Measurements from ENCODE around the gene RBP5. TPM values are rescaled to one million over a fixed set of nuclear protein-coding genes. Genes with fewer than 3 reads are reported as not detected.

The RBP5 gene
- total RNA-seq, 1 donor: under 0.01 TPM

DNA sequence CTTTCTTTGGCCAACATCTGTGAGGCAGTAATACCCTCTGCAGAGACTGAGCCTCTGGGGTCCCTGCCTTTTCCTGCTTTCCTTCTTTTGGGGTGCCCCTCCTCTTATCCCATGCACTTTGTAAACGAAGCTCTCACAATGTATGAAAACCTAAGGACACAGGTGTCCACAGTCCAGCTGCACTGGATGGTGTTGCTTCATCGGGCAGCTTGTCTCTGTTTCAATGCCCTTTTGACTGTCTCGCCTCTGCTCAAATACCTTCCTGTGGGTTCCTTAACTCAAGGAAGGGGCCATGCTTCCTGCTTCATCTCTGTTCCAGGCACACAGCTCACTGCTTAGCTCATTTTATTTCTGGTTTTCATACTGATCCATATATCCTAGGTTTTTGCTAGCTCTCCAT, 26.1 kb downstream of the RBP5 start:
- no peak for DNase-seq (ENCODE audit: low read depth in 2 of 3, low spot score in 2 of 3)

GRCh38 chr12:7101694-7102131, 27.0 kb downstream of the RBP5 start:
- DNase-seq (ENCODE audit: low read depth in 2 of 3, low spot score in 2 of 3): no peak

- no peak for DNase-seq (ENCODE audit: low read depth in 2 of 3, low spot score in 2 of 3)
Observed at GRCh38 chr12:7101047-7101693, 27.5 kb downstream of the RBP5 start.

- no peak for DNase-seq (ENCODE audit: low read depth in 2 of 3, low spot score in 2 of 3)
Observed at GRCh38 chr12:7100239-7100638, 28.4 kb downstream of the RBP5 start.

- DNase-seq (ENCODE audit: low read depth in 2 of 3, low spot score in 2 of 3): no peak
Observed at GRCh38 chr12:7099290-7099996, 29.2 kb downstream of the RBP5 start.

- no peak for DNase-seq (ENCODE audit: low read depth in 2 of 3, low spot score in 2 of 3)
Observed at GRCh38 chr12:7096979-7097378, 31.7 kb downstream of the RBP5 start.

DNA sequence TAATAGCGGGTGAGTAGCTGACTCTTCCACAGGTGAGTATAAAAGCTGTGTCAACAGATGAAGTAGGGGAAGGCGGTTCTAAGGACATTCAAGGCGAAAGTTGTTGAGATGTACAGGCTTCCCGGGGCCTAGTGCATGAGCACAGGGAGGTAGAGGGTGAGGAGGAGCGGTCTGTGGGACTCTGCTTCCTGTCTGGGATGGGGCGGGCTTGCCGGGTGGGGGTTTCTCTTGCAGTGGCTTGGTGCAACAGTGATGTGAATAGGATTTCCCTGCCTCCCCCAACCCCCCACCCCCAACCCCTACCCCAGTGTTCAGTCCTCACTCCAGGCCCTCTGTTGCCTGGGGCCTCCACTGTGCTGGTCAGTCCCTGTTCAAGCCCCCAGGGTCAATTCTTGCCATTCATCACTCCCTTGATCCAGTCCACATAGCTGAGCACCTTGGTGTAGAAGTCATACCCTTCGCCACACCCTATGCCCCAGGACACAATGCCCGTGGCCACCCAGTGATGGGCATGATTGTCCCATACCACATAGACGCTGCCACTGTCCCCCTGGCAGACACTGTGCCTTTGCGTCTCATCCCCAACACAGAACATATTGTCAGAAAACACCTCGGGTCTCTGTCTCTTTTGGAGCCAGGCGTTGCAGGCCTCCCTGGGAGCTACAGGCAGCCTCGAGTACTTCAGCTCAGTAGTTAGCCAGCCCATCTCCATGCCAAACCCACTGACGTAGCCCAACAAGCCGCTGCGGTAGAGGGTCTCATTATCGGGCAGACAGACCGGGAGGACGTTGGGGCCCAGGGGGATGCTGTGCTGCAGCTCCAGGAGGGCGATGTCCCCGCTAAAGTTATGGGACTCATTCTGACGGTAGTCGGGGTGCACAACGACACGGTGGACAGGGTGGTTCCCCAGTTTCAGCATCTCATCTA, 32.4 kb downstream of the RBP5 start:
- DNase-seq (ENCODE audit: low read depth in 2 of 3, low spot score in 2 of 3): no peak

GRCh38 chr12:7093892-7094291, 34.8 kb downstream of the RBP5 start:
- no peak for DNase-seq (ENCODE audit: low read depth in 2 of 3, low spot score in 2 of 3)

GRCh38 chr12:7093486-7093885, 35.2 kb downstream of the RBP5 start:
- no peak for DNase-seq (ENCODE audit: low read depth in 2 of 3, low spot score in 2 of 3)

DNA sequence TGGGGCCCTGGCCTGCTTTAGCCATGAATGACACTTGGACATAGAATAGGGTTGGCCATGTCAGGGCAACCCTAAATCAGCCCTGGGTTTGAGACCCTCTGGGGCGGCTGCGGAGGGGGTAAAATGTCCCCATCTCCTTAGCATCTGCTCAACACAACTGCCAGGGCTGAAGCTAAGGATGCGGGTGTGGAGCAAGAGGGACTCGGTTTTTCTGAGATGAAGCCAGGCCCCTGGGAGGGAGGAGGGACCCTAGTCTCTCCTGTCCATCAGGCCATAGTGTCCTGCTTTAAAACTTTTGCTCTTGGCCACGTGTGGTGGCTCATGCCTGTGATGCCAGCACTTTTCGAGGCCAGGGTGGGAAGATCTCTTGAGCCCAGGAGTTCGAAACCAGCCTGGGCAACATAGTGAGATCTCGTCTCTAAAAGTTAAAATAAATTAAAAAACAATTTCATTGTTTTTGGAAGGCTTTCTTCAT, 35.7 kb downstream of the RBP5 start:
- DNase-seq (ENCODE audit: low read depth in 2 of 3, low spot score in 2 of 3): no peak

DNA sequence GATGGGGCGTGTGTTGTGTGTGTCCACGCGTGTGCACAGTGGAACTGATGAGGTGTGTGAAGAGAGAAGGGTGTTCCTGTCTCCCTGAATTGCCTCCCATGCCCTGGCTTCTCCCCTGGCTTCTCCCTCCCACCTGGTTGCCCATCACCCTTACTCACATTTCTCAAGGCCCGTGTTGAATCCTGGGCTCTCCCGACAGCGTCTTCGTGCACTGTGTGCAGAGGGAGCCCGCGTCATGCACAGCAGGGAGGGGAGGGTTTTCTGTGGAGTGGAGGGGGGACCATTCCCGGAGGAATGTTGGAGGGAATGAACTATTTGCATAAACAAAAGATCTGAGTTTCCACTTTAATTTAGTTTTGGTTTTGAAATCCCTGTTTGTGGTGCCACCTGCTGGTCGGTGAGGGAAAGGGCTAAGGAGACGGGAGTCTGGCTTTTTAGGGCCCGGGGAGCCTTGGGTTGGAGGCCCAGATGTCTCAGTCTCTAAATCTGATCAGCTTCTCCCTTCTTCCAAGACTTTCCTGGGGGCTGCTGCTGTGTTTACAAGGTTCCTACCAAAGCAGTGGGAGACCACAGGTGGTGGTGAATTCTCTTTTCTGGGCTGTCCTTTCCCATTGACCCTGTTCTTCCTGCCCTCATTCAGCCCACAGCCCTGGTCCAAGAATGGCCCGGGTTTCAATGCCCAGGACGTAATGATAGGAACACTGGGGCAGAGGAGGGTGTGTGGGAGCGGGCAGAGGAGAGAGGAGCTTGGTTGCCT, 36.3 kb downstream of the RBP5 start, which contains the start of gene C1R:
Gene C1R (minus strand): TSS at position 217 of the 757 bp plus-strand sequence. CDS start 57 bp downstream, at position 160.
- DNase-seq (ENCODE audit: low read depth in 2 of 3, low spot score in 2 of 3): peak; percentile 40 to 80 (median 55)

DNA sequence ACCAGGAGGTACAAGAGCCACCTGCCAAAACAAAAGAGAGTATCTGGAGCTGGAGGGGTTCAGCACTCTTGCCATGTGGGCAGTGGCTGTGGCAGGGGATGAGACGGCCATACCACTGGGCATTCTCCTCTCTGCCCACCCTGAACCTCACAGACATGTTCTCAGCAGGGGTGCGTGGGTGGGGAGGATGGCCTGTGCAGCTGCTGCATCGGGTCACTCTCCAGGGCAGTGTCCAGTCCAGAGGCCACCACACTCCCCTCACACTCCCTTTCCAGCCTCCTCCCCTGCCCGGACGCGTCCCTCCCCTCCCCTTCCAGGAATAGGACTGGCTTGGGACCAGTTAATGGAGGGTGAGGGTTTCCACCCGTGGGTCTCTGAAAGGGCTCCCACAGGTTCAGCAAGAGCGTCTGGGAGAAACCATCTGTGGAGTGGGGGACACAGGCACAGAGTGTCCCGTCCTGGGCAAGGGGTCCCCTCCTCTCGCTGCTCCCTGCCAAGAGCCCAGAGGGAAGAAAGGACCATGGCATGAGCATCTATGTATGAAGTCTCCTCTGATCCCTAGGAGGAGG, 36.9 kb downstream of the RBP5 start:
- no peak for DNase-seq (ENCODE audit: low read depth in 2 of 3, low spot score in 2 of 3)

GRCh38 chr12:7091171-7091570, 37.5 kb downstream of the RBP5 start:
- DNase-seq (ENCODE audit: low read depth in 2 of 3, low spot score in 2 of 3): no peak

DNA sequence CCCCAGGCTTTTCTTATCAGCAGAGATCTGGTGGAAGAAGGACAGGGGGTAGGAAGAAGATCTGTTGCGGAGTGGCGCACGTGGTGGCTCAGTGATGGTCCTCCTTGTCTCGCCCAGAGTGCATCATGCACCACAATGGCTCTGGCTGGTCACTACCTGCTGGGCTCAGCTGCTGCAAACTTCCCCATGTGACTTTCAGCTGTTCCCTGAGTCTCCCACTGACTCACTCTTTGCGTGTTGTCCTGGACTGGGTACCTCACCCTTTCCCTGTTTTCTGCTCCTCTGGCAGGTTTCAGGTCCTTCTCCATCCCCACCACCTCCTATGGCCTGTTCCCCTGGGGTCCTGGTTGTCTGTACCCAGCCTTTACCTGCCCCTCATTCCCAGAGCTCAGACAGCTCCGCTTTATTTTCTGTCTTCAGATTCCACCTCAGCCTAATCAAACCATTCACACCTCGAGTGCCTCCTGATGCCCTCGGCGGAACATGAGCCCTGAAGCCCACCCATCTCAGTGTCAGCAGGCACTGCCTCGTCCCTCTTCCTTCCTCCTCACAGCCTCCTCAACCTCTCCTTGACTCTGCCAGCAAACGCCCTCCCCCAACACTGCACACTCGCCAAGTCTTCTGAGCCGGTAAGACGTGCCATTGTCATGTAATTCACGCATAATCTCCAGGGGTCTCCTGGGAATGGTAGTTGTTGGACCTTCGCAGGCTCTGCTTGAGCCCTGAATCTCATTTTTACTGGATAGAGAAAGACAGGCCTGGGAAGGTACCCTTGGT, 38.3 kb downstream of the RBP5 start:
- no peak for DNase-seq (ENCODE audit: low read depth in 2 of 3, low spot score in 2 of 3)

- DNase-seq (ENCODE audit: low read depth in 2 of 3, low spot score in 2 of 3): no peak
Observed at GRCh38 chr12:7089196-7089871, 39.4 kb downstream of the RBP5 start.

GRCh38 chr12:7083125-7083524, 45.6 kb downstream of the RBP5 start:
- no peak for DNase-seq (ENCODE audit: low read depth in 2 of 3, low spot score in 2 of 3)

- no peak for DNase-seq (ENCODE audit: low read depth in 2 of 3, low spot score in 2 of 3)
Observed at GRCh38 chr12:7081037-7081436, 47.7 kb downstream of the RBP5 start.

DNA sequence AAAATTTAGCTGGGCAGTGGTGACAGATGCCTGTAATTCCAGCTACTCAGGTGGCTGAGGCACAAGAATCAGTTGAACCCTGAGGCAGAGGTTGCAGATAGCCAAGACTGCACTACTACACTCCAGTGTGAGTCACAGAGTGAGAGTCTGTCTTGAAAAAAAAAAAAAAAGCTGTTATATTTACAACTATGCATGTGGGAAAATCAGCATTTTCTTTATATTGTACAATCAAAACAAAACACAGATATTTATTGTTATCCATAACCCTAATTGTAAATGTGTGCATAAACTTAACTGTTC, 48.9 kb downstream of the RBP5 start:
- DNase-seq (ENCODE audit: low read depth in 2 of 3, low spot score in 2 of 3): no peak

- DNase-seq (ENCODE audit: low read depth in 2 of 3, low spot score in 2 of 3): peak in 1 of 3 donors; percentile 33
Observed at GRCh38 chr12:7078163-7078562, 50.5 kb downstream of the RBP5 start.
